ENCODE measurements around the gene WASHC4. TPM values are rescaled to one million over a fixed set of nuclear protein-coding genes. Genes with fewer than 3 reads are reported as not detected.

WASHC4 gene
- total RNA-seq, 1 experiment from 2014 or later: 41.2 TPM

DNA sequence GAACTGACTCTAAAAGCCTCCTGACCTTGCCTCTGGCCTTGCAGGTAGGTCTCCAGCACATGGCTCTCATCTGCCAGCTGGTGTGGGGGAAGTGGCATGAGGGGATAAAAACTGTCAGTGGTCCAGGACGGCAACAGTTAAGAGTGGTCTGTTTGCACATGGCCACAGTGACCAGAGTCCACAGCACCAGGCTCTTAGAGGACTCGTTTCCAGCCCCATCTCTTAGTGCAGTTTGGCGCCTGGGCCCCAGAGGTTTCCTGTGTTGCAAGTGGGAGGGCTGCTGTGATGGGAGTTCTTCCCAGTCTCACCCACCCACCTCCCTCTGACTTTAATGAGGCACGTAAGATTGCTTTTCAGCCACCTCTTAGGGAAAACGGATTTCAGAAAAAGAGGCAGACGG, 91.4 kb downstream of the WASHC4 start:
- no peak overlapping the region for H3K4ac ChIP-seq (ENCODE audit: low read depth, low read length)
- no peaks in the 10 kb centered on the region; the same call in 1 of the 2 replicates for H3K27me3 ChIP-seq (ENCODE audit: insufficient read depth, low read length)
- no peak overlapping the region for H2AK5ac ChIP-seq (ENCODE audit: insufficient read length, low read length)
- no peak overlapping the region for H3K56ac ChIP-seq (ENCODE audit: insufficient read length, low read depth, low read length)
- no peak overlapping the region for H2BK12ac ChIP-seq (ENCODE audit: insufficient read length, low read depth, low read length)
- H2AFZ ChIP-seq (ENCODE audit: low read length): no peak overlapping the region
- H2BK120ac ChIP-seq (ENCODE audit: low read depth, low read length, poor library complexity, severe bottlenecking): no peak overlapping the region
- H2BK15ac ChIP-seq (ENCODE audit: low read depth, low read length): no peak overlapping the region
- no peak overlapping the region for H4K91ac ChIP-seq (ENCODE audit: insufficient read length, low read depth, low read length)
- H3K23me2 ChIP-seq (ENCODE audit: insufficient read length, low read depth, low read length, poor library complexity, severe bottlenecking): no peaks in the 10 kb centered on the region
- no peak overlapping the region for H3K14ac ChIP-seq (ENCODE audit: insufficient read depth, low read length)
- no CpG with 5 or more reads among the region's 6 CpGs for WGBS (ENCODE audit: extremely low coverage, insufficient read length, low lambda C conversion rate)
- no peak overlapping the region for H3T11ph ChIP-seq (ENCODE audit: low read length)
- peaks cover 8 to 34% (median 33%) of the 10 kb centered on the region in 3 experiments; a peak in 6 of 7 replicates for H3K36me3 Mint-ChIP-seq (ENCODE audit: insufficient read depth in 1 of 3, low read depth in 3 of 3)
- no peak overlapping the region for H4K8ac ChIP-seq (replicated peaks; ENCODE audit: insufficient read length, low read depth, low read length)
- no peak overlapping the region for H3K4me2 ChIP-seq (ENCODE audit: insufficient read depth, insufficient read length, low read length)
- H3K4me1 ChIP-seq (ENCODE audit: insufficient read depth, low read length): no peaks in the 10 kb centered on the region
- no peaks in the 10 kb centered on the region for H3K9me3 ChIP-seq (ENCODE audit: control insufficient read depth, low read depth, low read length)
- DNase-seq: no peak
- H3K23ac ChIP-seq (ENCODE audit: insufficient read length, low read depth, low read length): no peak overlapping the region
- no peak overlapping the region for H3K18ac ChIP-seq (ENCODE audit: insufficient read length, low read depth, low read length)
- H4K20me1 ChIP-seq (ENCODE audit: control insufficient read depth, insufficient read depth, insufficient read length): no peaks in the 10 kb centered on the region
- no peaks in the 10 kb centered on the region for H3K79me1 ChIP-seq (ENCODE audit: insufficient read depth, low read depth, low read length, poor library complexity, severe bottlenecking)
- no peaks in the 10 kb centered on the region for H3K27me3 Mint-ChIP-seq (ENCODE audit: low read depth)
- no peak overlapping the region for H2BK5ac ChIP-seq (ENCODE audit: insufficient read length, low read length)
- H3K4me3 Mint-ChIP-seq: no peak overlapping the region
- H3K27ac ChIP-seq (ENCODE audit: insufficient read length, low read depth, low read length): no peak overlapping the region
- no peaks in the 10 kb centered on the region for H3K9me3 Mint-ChIP-seq
- H3K27ac Mint-ChIP-seq: peak overlapping the region in 1 of 3 experiments; percentile 27; a peak in 2 of 7 replicates
- no peak overlapping the region for H4K5ac ChIP-seq (ENCODE audit: insufficient read length, low read depth, low read length)
- no peaks in the 10 kb centered on the region for H3K79me2 ChIP-seq (ENCODE audit: insufficient read depth, low read length)
- no peak overlapping the region for H2BK20ac ChIP-seq (ENCODE audit: low read depth, low read length, poor library complexity, severe bottlenecking)
- H3K9ac ChIP-seq (ENCODE audit: extremely low read depth, insufficient read length, low read length): no peak overlapping the region
- TF ChIP-seq, protein P1, sequence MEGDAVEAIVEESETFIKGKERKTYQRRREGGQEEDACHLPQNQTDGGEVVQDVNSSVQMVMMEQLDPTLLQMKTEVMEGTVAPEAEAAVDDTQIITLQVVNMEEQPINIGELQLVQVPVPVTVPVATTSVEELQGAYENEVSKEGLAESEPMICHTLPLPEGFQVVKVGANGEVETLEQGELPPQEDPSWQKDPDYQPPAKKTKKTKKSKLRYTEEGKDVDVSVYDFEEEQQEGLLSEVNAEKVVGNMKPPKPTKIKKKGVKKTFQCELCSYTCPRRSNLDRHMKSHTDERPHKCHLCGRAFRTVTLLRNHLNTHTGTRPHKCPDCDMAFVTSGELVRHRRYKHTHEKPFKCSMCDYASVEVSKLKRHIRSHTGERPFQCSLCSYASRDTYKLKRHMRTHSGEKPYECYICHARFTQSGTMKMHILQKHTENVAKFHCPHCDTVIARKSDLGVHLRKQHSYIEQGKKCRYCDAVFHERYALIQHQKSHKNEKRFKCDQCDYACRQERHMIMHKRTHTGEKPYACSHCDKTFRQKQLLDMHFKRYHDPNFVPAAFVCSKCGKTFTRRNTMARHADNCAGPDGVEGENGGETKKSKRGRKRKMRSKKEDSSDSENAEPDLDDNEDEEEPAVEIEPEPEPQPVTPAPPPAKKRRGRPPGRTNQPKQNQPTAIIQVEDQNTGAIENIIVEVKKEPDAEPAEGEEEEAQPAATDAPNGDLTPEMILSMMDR (conservative IDR thresholded peaks at IDR 0.05): no peak
- peaks cover 0 to 5% of the 10 kb centered on the region in 2 experiments; a peak in 1 of 4 replicates for H3K4me1 Mint-ChIP-seq
